ENCODE data around the gene RND2.

DNA sequence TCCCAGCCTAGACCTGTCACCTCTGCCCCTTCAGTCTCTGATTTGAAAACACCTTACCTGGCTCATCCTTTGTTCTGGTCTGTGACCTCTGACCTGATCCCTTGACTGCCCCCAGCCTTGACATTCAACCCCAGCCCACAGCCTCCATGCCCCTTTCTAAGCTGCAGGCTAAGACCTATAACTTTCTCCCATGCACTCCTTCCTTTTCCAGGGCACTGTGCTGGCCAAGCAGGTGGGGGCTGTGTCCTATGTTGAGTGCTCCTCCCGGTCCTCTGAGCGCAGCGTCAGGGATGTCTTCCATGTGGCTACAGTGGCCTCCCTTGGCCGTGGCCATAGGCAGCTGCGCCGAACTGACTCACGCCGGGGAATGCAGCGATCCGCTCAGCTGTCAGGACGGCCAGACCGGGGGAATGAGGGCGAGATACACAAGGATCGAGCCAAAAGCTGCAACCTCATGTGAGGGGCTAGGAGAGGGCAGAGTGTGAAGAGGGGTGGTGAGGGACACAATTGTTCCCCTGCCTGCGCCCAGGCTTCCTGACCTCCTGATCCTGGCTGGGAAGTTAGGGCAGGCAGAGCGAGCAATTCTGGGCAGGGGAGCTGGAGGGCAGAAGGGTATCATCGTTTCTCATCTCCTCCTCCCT lies 3.3 kb downstream of the RND2 start:
- TF ChIP-seq, protein P1, sequence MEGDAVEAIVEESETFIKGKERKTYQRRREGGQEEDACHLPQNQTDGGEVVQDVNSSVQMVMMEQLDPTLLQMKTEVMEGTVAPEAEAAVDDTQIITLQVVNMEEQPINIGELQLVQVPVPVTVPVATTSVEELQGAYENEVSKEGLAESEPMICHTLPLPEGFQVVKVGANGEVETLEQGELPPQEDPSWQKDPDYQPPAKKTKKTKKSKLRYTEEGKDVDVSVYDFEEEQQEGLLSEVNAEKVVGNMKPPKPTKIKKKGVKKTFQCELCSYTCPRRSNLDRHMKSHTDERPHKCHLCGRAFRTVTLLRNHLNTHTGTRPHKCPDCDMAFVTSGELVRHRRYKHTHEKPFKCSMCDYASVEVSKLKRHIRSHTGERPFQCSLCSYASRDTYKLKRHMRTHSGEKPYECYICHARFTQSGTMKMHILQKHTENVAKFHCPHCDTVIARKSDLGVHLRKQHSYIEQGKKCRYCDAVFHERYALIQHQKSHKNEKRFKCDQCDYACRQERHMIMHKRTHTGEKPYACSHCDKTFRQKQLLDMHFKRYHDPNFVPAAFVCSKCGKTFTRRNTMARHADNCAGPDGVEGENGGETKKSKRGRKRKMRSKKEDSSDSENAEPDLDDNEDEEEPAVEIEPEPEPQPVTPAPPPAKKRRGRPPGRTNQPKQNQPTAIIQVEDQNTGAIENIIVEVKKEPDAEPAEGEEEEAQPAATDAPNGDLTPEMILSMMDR (conservative IDR thresholded peaks at IDR 0.05), result no peak
- TF ChIP-seq ZFX (IDR thresholded peaks at IDR 0.05), result no peak
